Nephron (organoid): Measurements from ENCODE around the gene KDM7A.
A peak's percentile ranks its signal among the peaks of the same experiment; 100 is the strongest.

ENCODE experiments used
- H3K27ac Mint-ChIP-seq, 3 experiments: 2 replicates each; pipeline ENCODE4 v1.8.0; 2020; ENCODE audit warnings: mixed read lengths in 3 of 3, mild to moderate bottlenecking in 2 of 3, moderate library complexity in 1 of 3
- H3K27me3 Mint-ChIP-seq: 2 replicates; pipeline ENCODE4 v1.8.0; 2021; ENCODE audit warnings: low read depth, mild to moderate bottlenecking, moderate library complexity, mixed read lengths
- H3K36me3 Mint-ChIP-seq: 2 replicates; pipeline ENCODE4 v1.8.0; 2020; ENCODE audit warnings: low read depth, mixed read lengths
- H3K4me1 Mint-ChIP-seq: 2 replicates; pipeline ENCODE4 v1.8.0; 2020; ENCODE audit warnings: mixed read lengths
- H3K4me3 Mint-ChIP-seq, 3 experiments: 2 replicates each; pipeline ENCODE4 v1.8.0; 2020; ENCODE audit warnings: mild to moderate bottlenecking in 3 of 3, mixed read lengths in 3 of 3, moderate library complexity in 2 of 3
- H3K9me3 Mint-ChIP-seq: 2 replicates; pipeline ENCODE4 v1.8.0; 2020; ENCODE audit warnings: mixed read lengths
- CTCF ChIP-seq, 3 experiments: fragments of 200-600 bp; sonication (generic); IDR thresholded peaks; one replicate each; pipeline ENCODE4 v1.5.0; 2021; ENCODE audit warnings: antibody characterized with exemption in 3 of 3; ENCODE audit not compliant: unreplicated experiment in 3 of 3

The KDM7A gene

GRCh38 chr7:140176811-140177702 is at the start of gene KDM7A:
KDM7A (minus strand) TSS chr7:140176983; CDS start chr7:140176937, 46 bp downstream.
- Mint-ChIP-seq H3K9me3 (no peaks in the 10 kb centered on the region), H3K4me1 (peaks cover 22% of the 10 kb centered on the region), H3K4me3 (peak within 1 kb of the TSS; percentile 88 to 91 (median 90)), H3K36me3 (peaks cover 3% of the 10 kb centered on the region), H3K27ac (peak within 1 kb of the TSS; percentile 30 to 92 (median 82)), H3K27me3 (peaks cover 28% of the 10 kb centered on the region)
- no peak for TF ChIP-seq CTCF (IDR thresholded peaks at IDR 0.05; ENCODE audit: unreplicated experiment in 3 of 3)

GRCh38 chr7:140225562-140226249 is 48.9 kb upstream of the KDM7A start:
- Mint-ChIP-seq H3K9me3 (no peaks in the 10 kb centered on the region), H3K27me3 (peaks cover 30% of the 10 kb centered on the region), H3K27ac (no peak overlapping the region), H3K4me3 (no peak overlapping the region), H3K36me3 (no peaks in the 10 kb centered on the region), H3K4me1 (peaks cover 5% of the 10 kb centered on the region)
- TF ChIP-seq CTCF (IDR thresholded peaks at IDR 0.05; ENCODE audit: unreplicated experiment in 3 of 3), result no peak

GRCh38 chr7:140223515-140224221 is 46.9 kb upstream of the KDM7A start:
- TF ChIP-seq CTCF (IDR thresholded peaks at IDR 0.05; ENCODE audit: unreplicated experiment in 3 of 3), result no peak
- no peaks in the 10 kb centered on the region for H3K9me3 Mint-ChIP-seq
- H3K36me3 Mint-ChIP-seq, result no peaks in the 10 kb centered on the region
- H3K27ac Mint-ChIP-seq, result no peak overlapping the region
- peaks cover 20% of the 10 kb centered on the region for H3K27me3 Mint-ChIP-seq
- no peaks in the 10 kb centered on the region for H3K4me1 Mint-ChIP-seq
- no peak overlapping the region for H3K4me3 Mint-ChIP-seq

GRCh38 chr7:140222814-140223213 is 46.0 kb upstream of the KDM7A start:
- no peak for TF ChIP-seq CTCF (IDR thresholded peaks at IDR 0.05; ENCODE audit: unreplicated experiment in 3 of 3)
- H3K27ac Mint-ChIP-seq, result no peak overlapping the region
- no peaks in the 10 kb centered on the region for H3K36me3 Mint-ChIP-seq
- no peak overlapping the region for H3K4me3 Mint-ChIP-seq
- no peaks in the 10 kb centered on the region for H3K4me1 Mint-ChIP-seq
- H3K27me3 Mint-ChIP-seq, result peaks cover 15% of the 10 kb centered on the region
- H3K9me3 Mint-ChIP-seq, result peaks cover 3% of the 10 kb centered on the region

GRCh38 chr7:140219672-140220524 is 43.1 kb upstream of the KDM7A start:
- Mint-ChIP-seq H3K4me3 (no peak overlapping the region), H3K4me1 (no peaks in the 10 kb centered on the region), H3K27ac (no peak overlapping the region), H3K9me3 (peaks cover 10% of the 10 kb centered on the region), H3K36me3 (no peaks in the 10 kb centered on the region), H3K27me3 (peaks cover 8% of the 10 kb centered on the region)
- TF ChIP-seq CTCF (IDR thresholded peaks at IDR 0.05; ENCODE audit: unreplicated experiment in 3 of 3), result no peak
